Activated CD8-positive, alpha-beta memory T cell treated with anti-CD3 and anti-CD28 coated beads, Interleukin-2, amount 10 ng/mL, durations not matched to agents 7 days and 5 days (primary cell): ENCODE results near the gene CCDC191. TPM values are rescaled to one million over a fixed set of nuclear protein-coding genes. Genes with fewer than 3 reads are reported as not detected.

Source experiments
- ATAC-seq: fragments of 150-1000 bp; cut with Tn5 transposase; one replicate; pipeline ENCODE4 v1.10.0; 2021; ENCODE audit warnings: moderate library complexity
- CTCF ChIA-PET: fragments of 350-600 bp; sonication (Branson Sonifier 250); formaldehyde crosslinking; loops from one replicate; lab custom pipeline; 2021; ENCODE audit warnings: antibody characterized with exemption; lab: Charles Lee
- DNase-seq: peaks from one replicate; pipeline ENCODE4 v3.0.0-alpha.2; 2020
- H3K27ac Mint-ChIP-seq: one replicate; pipeline ENCODE4 v1.8.0; 2021; ENCODE audit warnings: mild to moderate bottlenecking, mixed read lengths
- H3K27me3 Mint-ChIP-seq: one replicate; pipeline ENCODE4 v1.8.0; 2021; ENCODE audit warnings: mixed read lengths
- H3K36me3 Mint-ChIP-seq: one replicate; pipeline ENCODE4 v1.8.0; 2021; ENCODE audit warnings: mild to moderate bottlenecking, mixed read lengths
- H3K4me1 Mint-ChIP-seq: one replicate; pipeline ENCODE4 v1.8.0; 2021; ENCODE audit warnings: mixed read lengths
- H3K4me3 Mint-ChIP-seq: one replicate; pipeline ENCODE4 v1.8.0; 2021; ENCODE audit warnings: mild to moderate bottlenecking, moderate library complexity, mixed read lengths
- H3K9me3 Mint-ChIP-seq: one replicate; pipeline ENCODE4 v1.8.0; 2022; ENCODE audit warnings: low read depth, mixed read lengths
- total RNA-seq, 2 experiments: library from RNA; stranded (reverse); gene quantifications; one replicate each; pipeline ENCODE4 v1.2.3, GENCODE V29; 2021

Gene CCDC191
- total RNA-seq, 2 experiments from 2014 or later: 1.7 to 2.9 TPM

DNA sequence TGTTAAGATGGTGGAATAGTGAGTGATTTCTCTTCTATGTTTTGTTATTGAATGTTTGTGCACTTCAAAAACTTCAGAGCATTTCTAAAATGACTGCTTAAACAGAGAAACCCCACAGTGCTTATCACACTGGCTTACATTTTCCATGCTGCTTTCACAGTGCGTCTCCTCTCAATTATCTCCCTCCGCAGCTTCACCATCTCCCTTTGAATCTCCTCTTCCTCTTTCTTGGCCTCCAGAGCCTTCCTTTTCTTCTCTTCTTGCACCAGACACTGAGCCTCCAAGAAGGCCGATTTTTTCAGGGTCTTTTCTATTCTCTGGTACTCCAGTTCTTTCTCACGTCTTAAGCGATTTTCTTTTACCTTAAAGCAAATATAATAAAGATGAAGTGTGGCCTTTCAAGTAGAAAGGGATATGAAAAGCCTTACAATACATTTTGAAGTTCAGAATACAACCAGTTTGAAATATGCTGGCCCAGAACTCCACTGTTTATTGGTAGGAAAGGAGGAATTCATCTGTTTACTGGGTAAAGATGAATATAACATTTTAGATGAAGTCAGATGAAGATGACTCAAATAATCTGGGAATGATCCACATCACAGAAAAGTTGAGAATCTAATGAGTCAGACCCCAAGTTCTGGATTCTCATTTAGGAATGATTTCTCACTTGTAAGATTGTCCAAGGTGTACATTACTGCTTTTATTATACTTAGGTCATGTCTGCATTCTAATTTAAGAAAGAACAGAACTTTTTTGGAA, 21.4 kb downstream of the CCDC191 start:
- no peak for DNase-seq
- H3K4me1 Mint-ChIP-seq: no peaks in the 10 kb centered on the region
- H3K27ac Mint-ChIP-seq: no peak overlapping the region
- CTCF ChIA-PET: no interaction called here
- H3K9me3 Mint-ChIP-seq: no peaks in the 10 kb centered on the region
- peaks cover 2% of the 10 kb centered on the region for H3K36me3 Mint-ChIP-seq
- no peak overlapping the region for H3K4me3 Mint-ChIP-seq
- H3K27me3 Mint-ChIP-seq: no peaks in the 10 kb centered on the region
- ATAC-seq: no peak

DNA sequence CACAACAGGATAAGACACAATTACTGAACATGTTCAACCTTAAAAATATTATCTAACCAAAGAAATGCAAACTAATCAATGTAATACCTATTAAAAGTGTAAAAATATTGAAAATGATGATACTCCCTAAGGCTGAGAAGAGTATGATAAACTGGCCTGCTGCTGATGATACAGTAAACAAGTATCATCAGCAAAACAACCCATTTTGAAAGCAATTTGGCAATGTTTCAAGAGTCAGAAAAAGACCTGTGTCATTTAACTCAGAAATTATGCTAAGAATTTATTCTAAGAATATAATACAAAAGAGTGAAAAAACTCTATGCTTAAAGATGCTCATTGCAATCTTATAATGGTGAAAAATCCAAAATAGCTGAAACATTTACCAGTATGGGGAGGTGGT, 22.1 kb downstream of the CCDC191 start:
- no peaks in the 10 kb centered on the region for H3K27me3 Mint-ChIP-seq
- CTCF ChIA-PET: no interaction called here
- H3K4me3 Mint-ChIP-seq: no peak overlapping the region

DNA sequence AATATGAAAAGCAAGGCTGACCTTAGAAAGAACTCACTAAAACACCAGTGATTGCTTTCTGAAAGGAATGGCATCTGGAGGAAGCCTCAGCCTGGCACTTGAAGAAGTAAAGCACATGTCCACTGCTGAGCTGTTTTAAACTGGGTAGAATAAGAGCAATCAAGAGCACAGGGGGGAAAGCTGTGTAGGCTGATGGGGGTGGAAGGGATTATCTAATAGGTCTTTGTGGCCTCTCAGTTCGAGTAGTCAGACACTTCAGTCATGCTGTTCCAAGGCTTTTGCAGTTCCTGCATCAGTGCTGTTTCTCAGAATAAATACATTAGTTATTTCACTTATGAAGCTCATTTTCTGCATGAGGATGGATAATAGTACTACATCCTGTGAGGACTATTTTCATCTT, 22.6 kb downstream of the CCDC191 start:
- DNase-seq (no peak), ATAC-seq (no peak)
- no peaks in the 10 kb centered on the region for H3K9me3 Mint-ChIP-seq
- H3K4me1 Mint-ChIP-seq: no peaks in the 10 kb centered on the region
- H3K27me3 Mint-ChIP-seq: no peaks in the 10 kb centered on the region
- no peak overlapping the region for H3K4me3 Mint-ChIP-seq
- H3K36me3 Mint-ChIP-seq: peaks cover 2% of the 10 kb centered on the region
- no peak overlapping the region for H3K27ac Mint-ChIP-seq
- CTCF ChIA-PET: no interaction called here

More for the DNA sequence above, 22.1 kb downstream of the CCDC191 start:
- no peak for DNase-seq
- ATAC-seq: no peak
- H3K9me3 Mint-ChIP-seq: no peaks in the 10 kb centered on the region
- H3K4me1 Mint-ChIP-seq: no peaks in the 10 kb centered on the region
- H3K27ac Mint-ChIP-seq: no peak overlapping the region
- peaks cover 2% of the 10 kb centered on the region for H3K36me3 Mint-ChIP-seq

DNA sequence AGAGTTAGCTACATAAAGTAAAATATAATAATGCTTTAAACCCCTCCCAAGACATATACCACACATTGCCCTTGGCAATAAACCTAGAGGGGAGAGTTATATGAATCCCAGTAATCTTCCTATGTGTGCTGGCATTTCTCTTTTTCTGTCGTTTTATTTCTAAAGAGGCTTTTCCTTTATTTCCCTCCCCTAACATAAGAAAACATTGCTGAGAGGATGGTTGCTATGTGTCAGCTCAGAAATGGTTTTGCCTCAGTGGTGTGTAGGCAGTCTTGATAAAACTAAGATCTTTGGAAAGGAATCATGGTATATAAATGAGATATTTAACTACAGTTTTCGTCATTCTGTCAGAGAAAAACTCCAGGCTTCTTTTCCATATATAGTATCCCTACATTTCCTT, 30.0 kb downstream of the CCDC191 start:
- H3K36me3 Mint-ChIP-seq: no peaks in the 10 kb centered on the region
- no peaks in the 10 kb centered on the region for H3K27me3 Mint-ChIP-seq
- DNase-seq (no peak), ATAC-seq (no peak)
- no peaks in the 10 kb centered on the region for H3K4me1 Mint-ChIP-seq
- CTCF ChIA-PET: no interaction called here
- no peak overlapping the region for H3K27ac Mint-ChIP-seq
- H3K9me3 Mint-ChIP-seq: no peaks in the 10 kb centered on the region
- no peak overlapping the region for H3K4me3 Mint-ChIP-seq

DNA sequence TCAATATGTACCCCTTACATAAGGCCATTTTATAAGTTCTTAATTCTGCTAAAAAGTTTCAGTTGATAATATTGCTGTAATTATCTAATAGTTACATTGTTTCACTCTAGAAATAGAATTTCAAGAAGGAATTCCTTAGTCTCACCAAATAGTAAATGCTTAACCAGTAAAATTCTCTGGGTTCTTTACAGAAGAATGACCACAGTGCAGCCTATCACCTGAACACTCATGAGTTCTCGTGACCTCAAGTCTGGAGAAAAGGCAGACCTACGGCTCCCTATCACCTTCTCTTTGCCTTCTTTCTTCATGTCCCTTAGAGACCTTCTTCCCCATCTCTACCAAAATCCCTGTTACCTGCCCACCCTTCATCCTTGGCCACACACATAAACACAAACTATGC, 30.9 kb downstream of the CCDC191 start:
- H3K27me3 Mint-ChIP-seq: no peaks in the 10 kb centered on the region
- no peak overlapping the region for H3K4me3 Mint-ChIP-seq
- CTCF ChIA-PET: no interaction called here

DNA sequence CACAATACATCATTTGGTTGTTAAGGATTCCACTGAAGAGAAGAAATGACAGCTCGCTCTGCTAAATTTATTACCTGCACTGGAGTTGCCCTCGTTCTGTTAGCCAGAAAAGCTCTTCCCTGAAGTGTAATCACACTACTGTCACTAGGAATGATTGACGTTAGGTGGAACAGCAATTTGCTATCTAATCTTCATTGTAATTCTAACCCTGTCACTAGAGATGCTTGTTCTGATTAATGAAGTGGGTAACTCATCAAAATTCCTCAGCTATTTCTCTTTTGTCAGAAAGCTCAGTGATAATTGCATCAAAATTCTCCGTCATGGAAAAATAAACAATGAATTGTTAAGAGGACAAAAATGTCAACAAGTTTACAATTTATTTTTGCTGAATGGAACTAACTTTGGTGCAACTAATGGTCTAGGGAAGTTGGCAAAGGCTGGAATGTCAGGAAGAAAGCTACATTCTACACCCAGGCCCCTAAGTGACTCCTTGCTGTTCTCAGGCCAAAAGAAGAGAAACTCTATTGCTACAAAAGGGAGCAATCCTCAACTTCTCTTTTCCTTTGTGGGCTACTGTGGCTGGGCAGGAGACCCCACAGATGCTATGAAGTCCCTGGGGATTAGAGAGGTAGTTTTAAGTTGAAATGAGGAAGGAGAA, 34.1 kb downstream of the CCDC191 start:
- Mint-ChIP-seq H3K4me3 (no peak overlapping the region), H3K4me1 (peaks cover 2% of the 10 kb centered on the region), H3K36me3 (no peaks in the 10 kb centered on the region), H3K27me3 (no peaks in the 10 kb centered on the region), H3K9me3 (no peaks in the 10 kb centered on the region), H3K27ac (no peak overlapping the region)
- no peak for ATAC-seq
- CTCF ChIA-PET: interaction anchor here (0.7 kb wide), 1 partner anchor 15 kb away, joined by 3 read pairs; no protein-coding TSS in a partner anchor
- DNase-seq: no peak

More for the DNA sequence above, 30.9 kb downstream of the CCDC191 start:
- no peak for DNase-seq
- peaks cover 2% of the 10 kb centered on the region for H3K4me1 Mint-ChIP-seq
- H3K27ac Mint-ChIP-seq: no peak overlapping the region
- ATAC-seq: no peak
- H3K36me3 Mint-ChIP-seq: no peaks in the 10 kb centered on the region
- H3K9me3 Mint-ChIP-seq: no peaks in the 10 kb centered on the region

DNA sequence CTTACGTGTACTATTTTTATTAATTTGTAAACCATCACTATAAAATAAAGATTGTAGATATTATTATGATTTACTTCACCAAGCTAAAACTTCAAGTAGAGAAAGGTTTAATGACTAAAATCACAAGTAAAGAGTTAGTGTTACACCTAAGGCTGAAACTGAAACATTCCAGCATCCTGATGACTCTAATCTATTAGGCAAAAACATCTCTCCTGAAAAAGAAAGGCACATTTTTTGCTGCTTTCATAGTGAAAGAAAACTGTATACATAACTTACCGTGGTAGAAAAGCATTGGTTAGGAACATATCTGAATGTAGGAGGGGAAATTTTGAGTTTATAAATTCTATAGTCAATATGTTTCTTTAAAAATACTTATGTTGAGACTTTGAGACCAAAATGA, 35.4 kb downstream of the CCDC191 start:
- no peak for DNase-seq

DNA sequence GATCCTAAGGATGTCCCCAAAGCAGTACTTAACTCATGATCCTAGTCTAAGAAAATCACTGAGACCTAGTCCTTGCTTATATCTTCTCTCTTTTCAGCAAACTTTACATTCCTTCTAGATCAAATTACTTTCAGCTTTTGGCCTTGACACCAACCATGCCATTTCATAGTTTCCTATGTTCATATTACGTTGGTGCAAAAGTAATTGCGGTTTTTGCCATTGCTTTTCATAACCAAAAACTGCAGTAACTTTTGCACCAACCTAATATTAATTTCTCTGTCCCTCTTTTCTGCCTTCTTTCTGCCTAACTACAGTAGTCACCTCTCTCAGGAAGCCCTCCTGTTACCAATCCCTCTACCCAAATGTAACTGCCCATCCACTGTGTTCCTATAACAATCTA, 36.8 kb downstream of the CCDC191 start:
- CTCF ChIA-PET: no interaction called here
- Mint-ChIP-seq H3K27ac (no peak overlapping the region), H3K9me3 (no peaks in the 10 kb centered on the region), H3K4me1 (peaks cover 2% of the 10 kb centered on the region), H3K27me3 (no peaks in the 10 kb centered on the region), H3K4me3 (no peak overlapping the region), H3K36me3 (no peaks in the 10 kb centered on the region)
- DNase-seq: no peak
- no peak for ATAC-seq

More for the DNA sequence above, 35.4 kb downstream of the CCDC191 start:
- peaks cover 2% of the 10 kb centered on the region for H3K4me1 Mint-ChIP-seq
- CTCF ChIA-PET: no interaction called here
- H3K27ac Mint-ChIP-seq: no peak overlapping the region
- H3K9me3 Mint-ChIP-seq: no peaks in the 10 kb centered on the region
- ATAC-seq: no peak
- H3K27me3 Mint-ChIP-seq: no peaks in the 10 kb centered on the region
- H3K4me3 Mint-ChIP-seq: no peak overlapping the region
- H3K36me3 Mint-ChIP-seq: no peaks in the 10 kb centered on the region

DNA sequence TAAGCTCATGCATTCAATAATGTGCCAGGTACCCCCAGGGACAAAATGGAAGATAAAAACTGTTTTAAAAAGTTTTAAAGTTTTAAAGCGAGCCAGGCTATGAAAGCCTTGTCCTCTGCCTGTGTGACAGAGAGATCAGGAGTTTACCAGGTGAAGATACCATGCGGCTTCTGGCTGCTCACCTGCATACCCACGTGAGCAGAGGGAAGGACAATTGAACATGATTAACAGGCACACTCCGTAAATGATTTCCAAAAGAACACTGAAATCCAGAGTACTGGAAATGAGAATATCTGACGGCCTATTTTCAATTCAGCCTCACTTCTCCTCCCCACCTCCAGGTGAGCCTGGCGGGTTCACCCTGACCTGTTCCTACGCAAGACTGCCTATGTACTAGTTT, 42.1 kb downstream of the CCDC191 start:
- no peak overlapping the region for H3K27ac Mint-ChIP-seq
- H3K27me3 Mint-ChIP-seq: no peaks in the 10 kb centered on the region
- H3K4me1 Mint-ChIP-seq: no peaks in the 10 kb centered on the region
- DNase-seq (no peak), ATAC-seq (no peak)
- no peaks in the 10 kb centered on the region for H3K9me3 Mint-ChIP-seq
- no peaks in the 10 kb centered on the region for H3K36me3 Mint-ChIP-seq
- CTCF ChIA-PET: no interaction called here
- no peak overlapping the region for H3K4me3 Mint-ChIP-seq

DNA sequence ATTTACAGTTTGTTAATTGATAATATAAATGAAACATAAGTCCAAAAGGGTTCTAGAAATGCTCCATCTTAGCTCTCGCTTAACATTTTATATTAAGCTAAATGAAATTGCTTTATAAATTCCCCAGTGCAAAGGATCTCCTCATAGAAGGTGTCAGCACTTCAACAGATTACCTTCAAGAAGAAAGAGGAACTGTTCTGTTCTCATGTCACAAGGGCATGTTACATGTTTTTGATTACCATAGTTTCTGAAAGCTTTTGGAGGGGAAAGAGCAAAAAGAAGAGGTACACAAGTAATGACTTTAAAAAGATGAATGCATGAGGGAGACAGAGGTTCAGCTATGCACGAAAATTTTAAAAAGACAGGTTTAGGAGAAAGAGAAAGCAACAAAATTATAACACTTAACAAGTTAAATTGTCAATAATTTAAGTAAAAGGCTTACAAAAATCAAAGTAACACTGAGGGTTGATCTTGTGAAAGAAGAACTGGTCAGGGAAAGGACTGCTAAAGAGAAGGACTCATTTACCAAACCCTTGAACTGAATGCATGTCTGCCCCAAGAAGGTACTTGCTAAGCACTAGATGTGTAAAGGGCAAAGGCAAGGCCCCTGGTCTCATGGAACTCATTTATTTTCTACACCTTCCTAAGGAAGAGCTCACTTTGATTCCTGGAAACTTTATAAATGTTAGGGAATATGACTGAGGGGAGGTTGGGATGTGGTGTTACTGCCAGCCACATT, 45.1 kb downstream of the CCDC191 start:
- CTCF ChIA-PET: no interaction called here
- no peaks in the 10 kb centered on the region for H3K27me3 Mint-ChIP-seq
- H3K9me3 Mint-ChIP-seq: no peaks in the 10 kb centered on the region
- DNase-seq (no peak), ATAC-seq (no peak)
- no peaks in the 10 kb centered on the region for H3K36me3 Mint-ChIP-seq
- no peak overlapping the region for H3K27ac Mint-ChIP-seq
- no peaks in the 10 kb centered on the region for H3K4me1 Mint-ChIP-seq
- no peak overlapping the region for H3K4me3 Mint-ChIP-seq

DNA sequence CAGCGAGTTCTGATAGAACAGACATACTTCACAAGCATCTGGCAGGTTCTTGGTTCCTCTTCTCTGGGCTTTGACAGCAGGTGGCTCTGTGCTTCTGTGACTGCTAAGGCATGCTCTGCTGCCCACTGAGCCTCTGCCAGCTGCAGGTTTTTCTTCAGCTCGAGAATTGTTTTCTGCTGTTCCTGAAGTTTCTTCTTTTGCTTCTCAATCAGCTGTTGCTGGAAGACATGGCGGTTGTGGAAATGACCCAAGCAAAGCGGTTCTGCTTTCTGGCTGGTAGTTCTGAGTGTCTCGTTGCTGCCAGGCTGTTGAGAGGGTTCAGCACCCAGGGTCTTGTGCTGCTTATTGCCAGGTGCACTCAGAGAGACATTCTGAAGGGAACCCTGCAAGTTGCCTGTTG, 50.8 kb downstream of the CCDC191 start:
- H3K27ac Mint-ChIP-seq: no peak overlapping the region
- H3K27me3 Mint-ChIP-seq: no peaks in the 10 kb centered on the region
- no peaks in the 10 kb centered on the region for H3K9me3 Mint-ChIP-seq
- ATAC-seq (no peak), DNase-seq (no peak)
- CTCF ChIA-PET: no interaction called here
- H3K4me1 Mint-ChIP-seq: no peaks in the 10 kb centered on the region
- H3K4me3 Mint-ChIP-seq: no peak overlapping the region
- no peaks in the 10 kb centered on the region for H3K36me3 Mint-ChIP-seq

DNA sequence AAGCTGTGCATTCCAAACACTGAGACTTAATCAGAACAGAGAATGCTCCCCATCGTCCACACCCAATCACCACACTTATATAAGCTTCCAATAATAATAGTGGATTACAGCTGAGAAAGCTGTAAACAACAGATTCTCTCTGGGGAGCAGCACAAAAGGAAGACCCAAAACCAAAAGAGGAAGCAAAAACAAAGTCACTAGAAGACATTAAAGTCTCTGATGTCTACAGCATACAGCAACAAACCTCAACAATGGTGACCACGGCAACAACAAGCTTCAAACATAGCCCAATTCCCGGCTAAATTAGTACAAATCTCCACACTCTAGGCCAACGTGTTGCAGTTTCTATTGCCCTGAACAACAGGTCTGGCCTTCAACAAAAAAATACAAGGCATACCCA, 70.8 kb downstream of the CCDC191 start:
- Mint-ChIP-seq H3K4me1 (peaks cover 2% of the 10 kb centered on the region), H3K27ac (no peak overlapping the region), H3K36me3 (no peaks in the 10 kb centered on the region), H3K4me3 (no peak overlapping the region), H3K9me3 (no peaks in the 10 kb centered on the region), H3K27me3 (no peaks in the 10 kb centered on the region)
- CTCF ChIA-PET: interaction anchor here (0.8 to 1.3 kb wide), 2 partner anchors 12 to 16 kb away, joined by 3 read pairs; no protein-coding TSS in a partner anchor
- ATAC-seq (no peak), DNase-seq (no peak)

DNA sequence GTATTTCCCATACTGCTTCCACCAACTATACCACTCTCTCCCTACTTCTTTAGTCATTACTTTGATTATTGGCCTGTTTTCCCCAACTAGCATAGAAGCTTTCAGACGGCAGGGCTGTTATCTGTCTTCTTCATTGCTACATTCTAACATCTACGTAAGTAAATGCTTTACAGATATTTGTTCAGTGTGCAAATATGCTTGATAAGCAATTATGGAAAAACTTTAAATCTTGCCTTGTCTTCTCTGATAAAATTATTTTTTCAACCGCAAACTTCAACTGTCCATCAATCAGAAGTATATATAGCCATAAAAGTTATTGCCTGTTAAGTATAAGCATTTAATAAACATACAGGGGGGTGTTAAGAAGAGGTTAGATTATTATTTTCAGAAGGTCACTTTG, 72.8 kb downstream of the CCDC191 start:
- ATAC-seq: no peak
- no peaks in the 10 kb centered on the region for H3K36me3 Mint-ChIP-seq
- no peak for DNase-seq
- no peak overlapping the region for H3K27ac Mint-ChIP-seq
- H3K4me3 Mint-ChIP-seq: no peak overlapping the region
- no peaks in the 10 kb centered on the region for H3K9me3 Mint-ChIP-seq
- CTCF ChIA-PET: no interaction called here
- peaks cover 2% of the 10 kb centered on the region for H3K4me1 Mint-ChIP-seq
- no peaks in the 10 kb centered on the region for H3K27me3 Mint-ChIP-seq
